GM06990 (cell line): ENCODE data around the gene AGBL4.

ENCODE experiments used
- DNase-seq: peaks from one replicate; pipeline ENCODE4 v3.0.0-alpha.2; 2011; ENCODE audit not compliant: insufficient read length; ENCODE audit errors: extremely low read depth
- H3K27me3 ChIP-seq: replicated peaks from 2 replicates; pipeline ENCODE4 v1.6.0; 2011; ENCODE audit warnings: low read length; ENCODE audit not compliant: control insufficient read depth, insufficient read depth
- H3K36me3 ChIP-seq: 2 replicates; pipeline ENCODE4 v1.5.1; 2011; ENCODE audit warnings: low read length; ENCODE audit not compliant: control insufficient read depth, insufficient read depth
- H3K4me3 ChIP-seq: replicated peaks from 2 replicates; pipeline ENCODE4 v1.5.1; 2011; ENCODE audit warnings: low read depth, mild to moderate bottlenecking, control low read depth, low read length
- TF ChIP-seq, protein P1 (sequence below): IDR thresholded peaks from 2 replicates; pipeline ENCODE4 v1.5.1; 2011; ENCODE audit warnings: low read length, control low read depth, mild to moderate bottlenecking, inconsistent platforms; ENCODE audit not compliant: insufficient read depth, poor library complexity, severe bottlenecking

Gene AGBL4

GRCh38 chr1:48939042-48939441 lies 1084.7 kb downstream of the AGBL4 start:
- no peaks in the 10 kb centered on the region for H3K27me3 ChIP-seq
- no peak overlapping the region for H3K4me3 ChIP-seq
- H3K36me3 ChIP-seq, result no peaks in the 10 kb centered on the region
- TF ChIP-seq, protein P1, sequence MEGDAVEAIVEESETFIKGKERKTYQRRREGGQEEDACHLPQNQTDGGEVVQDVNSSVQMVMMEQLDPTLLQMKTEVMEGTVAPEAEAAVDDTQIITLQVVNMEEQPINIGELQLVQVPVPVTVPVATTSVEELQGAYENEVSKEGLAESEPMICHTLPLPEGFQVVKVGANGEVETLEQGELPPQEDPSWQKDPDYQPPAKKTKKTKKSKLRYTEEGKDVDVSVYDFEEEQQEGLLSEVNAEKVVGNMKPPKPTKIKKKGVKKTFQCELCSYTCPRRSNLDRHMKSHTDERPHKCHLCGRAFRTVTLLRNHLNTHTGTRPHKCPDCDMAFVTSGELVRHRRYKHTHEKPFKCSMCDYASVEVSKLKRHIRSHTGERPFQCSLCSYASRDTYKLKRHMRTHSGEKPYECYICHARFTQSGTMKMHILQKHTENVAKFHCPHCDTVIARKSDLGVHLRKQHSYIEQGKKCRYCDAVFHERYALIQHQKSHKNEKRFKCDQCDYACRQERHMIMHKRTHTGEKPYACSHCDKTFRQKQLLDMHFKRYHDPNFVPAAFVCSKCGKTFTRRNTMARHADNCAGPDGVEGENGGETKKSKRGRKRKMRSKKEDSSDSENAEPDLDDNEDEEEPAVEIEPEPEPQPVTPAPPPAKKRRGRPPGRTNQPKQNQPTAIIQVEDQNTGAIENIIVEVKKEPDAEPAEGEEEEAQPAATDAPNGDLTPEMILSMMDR, result no peak
- DNase-seq, result no peak

DNA sequence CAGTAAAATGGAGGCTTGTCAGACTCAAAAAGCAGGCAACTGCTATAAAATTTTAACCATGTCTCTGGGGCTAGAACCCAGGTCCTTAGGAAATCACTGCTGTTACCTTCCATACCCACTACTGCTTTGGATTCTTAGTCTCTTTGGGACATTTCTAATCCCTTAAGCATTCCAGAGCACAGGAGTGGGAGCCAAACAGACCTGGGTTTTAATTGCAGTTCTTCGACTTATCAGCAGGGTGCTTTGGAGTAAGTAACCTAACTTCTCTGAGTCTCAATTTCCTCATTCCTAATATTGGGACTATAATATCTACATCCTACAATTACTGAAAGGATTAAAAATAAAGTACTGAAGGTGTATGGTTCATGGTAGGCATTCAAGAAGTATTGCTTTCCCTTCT lies 1086.0 kb downstream of the AGBL4 start:
- no peaks in the 10 kb centered on the region for H3K27me3 ChIP-seq
- H3K4me3 ChIP-seq, result no peak overlapping the region
- H3K36me3 ChIP-seq, result no peaks in the 10 kb centered on the region
- TF ChIP-seq, protein P1, result no peak
- no peak for DNase-seq

- Histone ChIP-seq H3K4me3 (no peak overlapping the region), H3K36me3 (no peaks in the 10 kb centered on the region), H3K27me3 (no peaks in the 10 kb centered on the region; the same call in 1 of the 2 replicates)
- TF ChIP-seq, protein P1, result no peak
- no peak for DNase-seq
Measured at GRCh38 chr1:48936436-48936835, 1087.3 kb downstream of the AGBL4 start.

DNA sequence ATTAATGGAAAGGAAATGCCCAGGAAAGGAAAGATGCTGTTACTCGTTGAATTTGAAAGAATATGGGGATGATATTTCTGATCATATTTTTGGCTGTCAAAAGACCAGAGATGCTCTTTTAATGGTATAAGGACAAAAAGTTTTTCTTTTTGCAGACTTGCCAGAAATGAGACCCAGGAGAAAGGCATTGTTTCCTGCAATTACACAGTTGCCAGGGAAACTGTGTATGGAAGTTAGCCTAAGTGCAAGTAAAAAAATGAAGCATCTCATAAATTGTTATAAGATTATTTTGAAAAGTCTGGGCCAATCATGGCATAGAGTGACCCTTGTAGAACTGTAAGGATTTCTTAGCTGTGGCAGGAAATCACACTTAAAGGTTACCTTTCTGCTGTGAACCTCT lies 1091.4 kb downstream of the AGBL4 start:
- DNase-seq, result no peak
- H3K36me3 ChIP-seq, result no peaks in the 10 kb centered on the region
- H3K4me3 ChIP-seq, result no peak overlapping the region
- H3K27me3 ChIP-seq, result no peaks in the 10 kb centered on the region; the same call in 1 of the 2 replicates
- TF ChIP-seq, protein P1, result no peak

DNA sequence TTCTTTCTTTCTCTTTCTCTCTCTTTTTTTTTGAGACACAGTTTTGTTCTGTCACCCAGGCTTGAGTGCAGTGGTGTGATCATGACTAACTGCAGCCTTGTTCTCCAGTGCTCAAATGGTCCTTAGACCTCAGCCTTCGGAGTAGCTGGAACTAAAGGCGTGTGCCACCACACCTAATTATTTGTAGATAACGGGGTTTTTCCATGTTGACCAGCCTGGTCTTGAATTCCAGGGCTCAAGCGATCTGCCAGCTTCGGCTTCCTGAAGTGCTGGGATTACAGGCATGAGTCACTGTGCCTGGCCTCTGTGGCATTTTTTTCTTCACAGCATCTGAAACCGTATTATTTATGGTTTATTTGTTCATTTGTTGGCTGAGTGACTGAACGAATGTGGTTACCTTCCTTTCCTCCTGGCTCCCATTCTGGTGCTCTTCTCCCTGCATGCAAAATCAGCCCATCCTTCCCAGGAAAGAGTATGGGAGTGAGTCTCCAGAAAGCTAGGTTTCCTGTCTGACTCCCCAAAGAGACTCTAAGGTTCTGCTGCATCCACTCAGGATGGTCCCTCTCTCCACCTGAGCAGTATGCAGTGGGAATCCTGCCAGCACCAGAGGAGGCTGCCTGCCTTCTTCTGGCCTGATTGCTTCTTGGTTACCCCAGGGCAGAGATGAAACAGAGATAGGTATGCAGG lies 1092.1 kb downstream of the AGBL4 start:
- no peak overlapping the region for H3K4me3 ChIP-seq
- H3K36me3 ChIP-seq, result no peaks in the 10 kb centered on the region
- TF ChIP-seq, protein P1, result no peak
- no peak for DNase-seq
- no peaks in the 10 kb centered on the region; the same call in 1 of the 2 replicates for H3K27me3 ChIP-seq

- Histone ChIP-seq H3K4me3 (no peak overlapping the region), H3K36me3 (no peaks in the 10 kb centered on the region), H3K27me3 (no peaks in the 10 kb centered on the region; the same call in 1 of the 2 replicates)
- DNase-seq, result no peak
- TF ChIP-seq, protein P1, result no peak
Measured at GRCh38 chr1:48930011-48930410, 1093.7 kb downstream of the AGBL4 start.
